Measurements from ENCODE around the gene NOTCH3.

Gene NOTCH3

DNA sequence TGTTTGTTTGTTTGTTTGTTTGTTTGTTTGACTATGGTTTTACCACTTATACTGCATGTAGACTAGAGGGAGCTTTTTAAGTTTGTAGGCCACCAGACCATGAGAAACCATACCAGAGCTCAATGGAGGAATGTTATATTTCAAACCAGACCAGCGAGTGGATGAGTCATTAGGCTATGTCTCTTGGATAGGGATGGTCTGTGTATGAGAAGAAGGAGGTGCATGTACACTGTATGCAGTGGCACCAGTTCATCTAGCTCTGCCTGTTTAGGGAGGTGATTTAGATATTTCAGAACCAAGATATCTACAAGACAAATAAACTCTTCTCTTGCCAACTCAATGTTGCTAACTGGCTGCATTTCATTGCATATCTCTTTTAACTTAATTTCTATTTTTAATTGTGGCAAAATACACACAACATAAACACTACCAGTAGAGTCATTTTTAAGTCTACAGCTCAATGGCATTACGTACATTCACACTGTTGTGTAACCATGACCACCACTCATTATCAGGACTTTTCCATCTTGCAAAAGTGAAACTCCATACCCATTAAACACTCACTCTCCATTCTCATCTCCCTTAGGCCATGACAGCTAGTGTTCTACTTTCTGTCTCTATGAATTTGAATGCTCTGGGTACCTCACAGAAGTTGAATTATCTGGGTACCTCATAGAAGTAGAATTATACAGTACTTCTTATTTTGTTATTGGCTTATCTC, 64.4 kb downstream of the NOTCH3 start:
- TF ChIP-seq, protein P1, sequence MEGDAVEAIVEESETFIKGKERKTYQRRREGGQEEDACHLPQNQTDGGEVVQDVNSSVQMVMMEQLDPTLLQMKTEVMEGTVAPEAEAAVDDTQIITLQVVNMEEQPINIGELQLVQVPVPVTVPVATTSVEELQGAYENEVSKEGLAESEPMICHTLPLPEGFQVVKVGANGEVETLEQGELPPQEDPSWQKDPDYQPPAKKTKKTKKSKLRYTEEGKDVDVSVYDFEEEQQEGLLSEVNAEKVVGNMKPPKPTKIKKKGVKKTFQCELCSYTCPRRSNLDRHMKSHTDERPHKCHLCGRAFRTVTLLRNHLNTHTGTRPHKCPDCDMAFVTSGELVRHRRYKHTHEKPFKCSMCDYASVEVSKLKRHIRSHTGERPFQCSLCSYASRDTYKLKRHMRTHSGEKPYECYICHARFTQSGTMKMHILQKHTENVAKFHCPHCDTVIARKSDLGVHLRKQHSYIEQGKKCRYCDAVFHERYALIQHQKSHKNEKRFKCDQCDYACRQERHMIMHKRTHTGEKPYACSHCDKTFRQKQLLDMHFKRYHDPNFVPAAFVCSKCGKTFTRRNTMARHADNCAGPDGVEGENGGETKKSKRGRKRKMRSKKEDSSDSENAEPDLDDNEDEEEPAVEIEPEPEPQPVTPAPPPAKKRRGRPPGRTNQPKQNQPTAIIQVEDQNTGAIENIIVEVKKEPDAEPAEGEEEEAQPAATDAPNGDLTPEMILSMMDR (IDR thresholded peaks at IDR 0.05; ENCODE audit: low read depth, low read length), result no peak
- peak in 1 of 2 donors; percentile 36 for DNase-seq (ENCODE audit: low read depth in 2 of 2)

DNA sequence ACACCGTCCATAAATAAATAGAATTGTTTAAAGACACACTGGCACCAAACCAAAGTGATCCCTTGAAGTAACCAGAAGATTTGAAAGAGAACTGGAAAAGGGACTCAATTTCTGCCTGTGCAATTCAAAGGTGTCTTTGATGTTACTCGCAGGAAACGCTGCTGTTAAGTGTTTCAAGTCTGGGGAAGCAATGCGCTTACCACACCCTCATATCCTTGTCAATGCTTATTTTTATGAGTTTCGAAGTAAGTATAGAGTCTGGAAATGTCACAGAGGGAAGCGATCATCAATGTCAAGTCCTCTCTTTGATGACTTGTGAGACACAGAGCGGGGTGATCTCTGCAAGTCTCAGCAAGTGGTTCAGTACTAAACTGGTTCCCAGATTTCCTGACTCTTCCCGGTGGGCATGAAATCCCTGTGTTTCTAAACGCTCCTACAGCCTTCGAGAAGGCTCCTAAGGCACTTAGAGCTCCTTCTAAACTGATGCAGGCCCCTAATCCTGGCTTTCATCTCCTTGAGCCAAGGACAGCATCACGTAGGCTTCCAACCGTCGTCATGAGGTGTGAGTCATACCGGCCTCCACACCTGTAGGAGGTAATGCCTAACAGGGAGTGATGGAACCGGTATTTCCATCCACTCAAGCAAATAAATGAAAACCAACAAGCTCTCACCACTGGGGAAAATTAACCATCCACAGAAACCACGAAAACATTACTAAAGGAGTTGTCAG, 70.8 kb downstream of the NOTCH3 start:
- no peak overlapping the region for H3K4me3 ChIP-seq (replicated peaks in 1 of 2; ENCODE audit: low read depth in 2 of 2, low read length in 2 of 2)
- TF ChIP-seq, protein P1 (IDR thresholded peaks at IDR 0.05; ENCODE audit: low read depth, low read length), result no peak
- no peak for DNase-seq (ENCODE audit: low read depth in 2 of 2)

More for the DNA sequence above, 64.4 kb downstream of the NOTCH3 start:
- H3K4me3 ChIP-seq (replicated peaks in 1 of 2; ENCODE audit: low read depth in 2 of 2, low read length in 2 of 2), result no peak overlapping the region

DNA sequence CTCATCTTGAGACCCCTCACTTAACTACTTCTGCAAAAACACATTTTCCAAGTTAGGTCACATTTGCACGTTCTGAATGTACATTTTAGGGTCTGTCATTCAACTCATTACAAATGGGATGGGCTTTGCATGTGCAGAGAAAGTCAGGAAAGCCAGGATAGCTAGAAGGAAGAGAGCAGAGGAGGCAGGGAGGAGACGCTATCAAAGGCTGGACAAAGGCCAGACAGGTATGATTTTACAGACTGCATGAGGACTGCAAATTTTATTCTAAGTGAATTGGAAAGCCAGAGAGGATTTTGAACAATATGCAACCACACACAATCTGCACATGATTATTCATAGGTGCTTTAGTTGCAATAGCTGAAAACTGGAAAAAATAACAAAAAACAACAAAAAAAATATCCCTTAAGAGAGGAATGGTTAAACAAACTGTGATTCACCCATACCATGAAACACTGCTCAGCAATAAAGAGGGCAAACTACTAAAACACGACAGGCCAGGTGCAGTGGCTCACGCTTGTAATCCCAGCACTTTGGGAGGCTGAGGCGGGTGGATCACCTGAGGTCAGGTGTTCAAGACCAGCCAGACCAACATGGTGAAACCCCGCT, 72.5 kb downstream of the NOTCH3 start:
- DNase-seq (ENCODE audit: low read depth in 2 of 2), result peak in 1 of 2 donors; percentile 47
- TF ChIP-seq, protein P1 (IDR thresholded peaks at IDR 0.05; ENCODE audit: low read depth, low read length), result no peak
- no peak overlapping the region for H3K4me3 ChIP-seq (replicated peaks in 1 of 2; ENCODE audit: low read depth in 2 of 2, low read length in 2 of 2)

DNA sequence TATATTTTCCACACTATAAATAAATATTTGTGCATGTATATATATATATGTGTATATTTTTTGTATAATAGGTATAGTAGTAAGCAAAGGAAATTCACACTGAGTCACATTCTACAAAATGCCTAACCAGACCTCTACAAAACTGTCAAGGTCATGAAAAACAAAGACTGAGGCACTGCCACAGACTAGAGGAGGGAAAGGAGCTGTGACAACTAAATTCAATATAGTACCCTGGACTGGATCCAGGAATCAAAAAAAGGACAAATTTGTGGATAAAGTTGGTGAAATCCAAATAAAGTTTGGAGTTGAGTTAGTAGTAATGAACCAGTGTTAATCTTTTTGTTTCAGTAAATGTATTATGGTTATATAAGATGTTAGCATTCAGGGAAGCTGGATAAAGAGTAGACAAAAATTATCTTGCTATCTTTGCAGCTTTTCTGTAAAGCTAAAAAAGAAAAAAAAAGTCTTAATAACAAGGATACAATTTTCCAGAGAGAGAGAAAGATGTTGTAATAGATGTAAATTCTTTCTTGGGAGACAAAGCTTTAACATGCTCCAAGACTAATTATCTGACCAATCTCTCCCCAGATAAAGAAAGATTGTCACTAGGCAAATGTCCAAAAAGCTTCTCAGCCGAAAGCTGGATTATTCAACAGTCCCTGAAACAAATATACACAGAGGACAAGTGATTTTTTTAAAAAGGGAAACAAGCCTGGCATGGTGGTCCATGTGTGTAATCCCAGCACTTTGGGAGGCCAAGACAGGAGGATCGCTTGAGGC, 74.5 kb downstream of the NOTCH3 start:
- DNase-seq (ENCODE audit: low read depth in 2 of 2), result no peak
- TF ChIP-seq, protein P1 (IDR thresholded peaks at IDR 0.05; ENCODE audit: low read depth, low read length), result no peak
- H3K4me3 ChIP-seq (replicated peaks in 1 of 2; ENCODE audit: low read depth in 2 of 2, low read length in 2 of 2), result peak overlapping the region in 1 of 2 donors; percentile 92

DNA sequence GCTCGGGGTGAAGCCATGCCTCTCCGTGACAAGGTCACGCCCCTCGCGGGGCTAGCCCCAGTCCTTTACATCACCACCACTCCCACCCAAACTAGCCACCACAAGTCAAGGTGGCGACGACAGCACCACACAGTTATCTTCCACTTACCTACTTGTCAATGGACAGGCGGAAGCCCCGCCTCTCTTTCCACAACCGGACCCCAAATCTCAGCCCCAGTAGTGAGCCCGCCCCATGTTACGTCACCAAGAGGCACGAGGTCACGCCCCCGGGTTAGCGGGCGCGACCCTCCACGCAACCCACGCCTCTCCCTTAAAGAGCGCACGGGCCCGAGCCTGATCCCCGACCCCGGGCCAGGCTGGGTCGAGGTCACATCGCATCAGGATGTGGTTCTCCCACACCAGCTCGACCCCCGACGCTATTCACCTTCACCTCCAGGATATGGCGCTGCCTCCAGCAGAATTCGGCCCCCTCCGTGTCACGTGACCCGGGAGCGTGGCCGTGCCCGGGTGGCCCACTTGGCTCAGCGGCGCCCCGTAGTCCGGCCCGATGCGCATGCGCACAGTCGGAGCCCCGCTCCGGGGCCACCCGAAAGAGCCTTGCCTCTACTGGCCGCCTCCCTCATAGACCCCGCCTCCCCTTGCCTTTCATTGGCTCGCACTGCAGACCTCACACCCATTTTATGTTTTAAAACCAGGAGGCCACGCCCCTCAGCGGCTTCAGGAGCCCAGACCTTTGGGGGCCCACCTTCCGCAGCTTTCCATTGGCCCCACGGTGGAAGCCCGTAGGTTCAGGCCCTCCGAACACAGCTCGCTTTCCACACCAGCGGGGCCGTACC, 75.3 kb downstream of the NOTCH3 start:
- TF ChIP-seq, protein P1 (IDR thresholded peaks at IDR 0.05; ENCODE audit: low read depth, low read length), result no peak
- DNase-seq (ENCODE audit: low read depth in 2 of 2), result peak; percentile 98 to 99
- H3K4me3 ChIP-seq (replicated peaks in 1 of 2; ENCODE audit: low read depth in 2 of 2, low read length in 2 of 2), result peak overlapping the region; percentile 92 to 95

Data from cardiac fibroblast (primary cell).